ENCODE results near the gene TIMMDC1.

The TIMMDC1 gene, protein sequence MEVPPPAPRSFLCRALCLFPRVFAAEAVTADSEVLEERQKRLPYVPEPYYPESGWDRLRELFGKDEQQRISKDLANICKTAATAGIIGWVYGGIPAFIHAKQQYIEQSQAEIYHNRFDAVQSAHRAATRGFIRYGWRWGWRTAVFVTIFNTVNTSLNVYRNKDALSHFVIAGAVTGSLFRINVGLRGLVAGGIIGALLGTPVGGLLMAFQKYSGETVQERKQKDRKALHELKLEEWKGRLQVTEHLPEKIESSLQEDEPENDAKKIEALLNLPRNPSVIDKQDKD

DNA sequence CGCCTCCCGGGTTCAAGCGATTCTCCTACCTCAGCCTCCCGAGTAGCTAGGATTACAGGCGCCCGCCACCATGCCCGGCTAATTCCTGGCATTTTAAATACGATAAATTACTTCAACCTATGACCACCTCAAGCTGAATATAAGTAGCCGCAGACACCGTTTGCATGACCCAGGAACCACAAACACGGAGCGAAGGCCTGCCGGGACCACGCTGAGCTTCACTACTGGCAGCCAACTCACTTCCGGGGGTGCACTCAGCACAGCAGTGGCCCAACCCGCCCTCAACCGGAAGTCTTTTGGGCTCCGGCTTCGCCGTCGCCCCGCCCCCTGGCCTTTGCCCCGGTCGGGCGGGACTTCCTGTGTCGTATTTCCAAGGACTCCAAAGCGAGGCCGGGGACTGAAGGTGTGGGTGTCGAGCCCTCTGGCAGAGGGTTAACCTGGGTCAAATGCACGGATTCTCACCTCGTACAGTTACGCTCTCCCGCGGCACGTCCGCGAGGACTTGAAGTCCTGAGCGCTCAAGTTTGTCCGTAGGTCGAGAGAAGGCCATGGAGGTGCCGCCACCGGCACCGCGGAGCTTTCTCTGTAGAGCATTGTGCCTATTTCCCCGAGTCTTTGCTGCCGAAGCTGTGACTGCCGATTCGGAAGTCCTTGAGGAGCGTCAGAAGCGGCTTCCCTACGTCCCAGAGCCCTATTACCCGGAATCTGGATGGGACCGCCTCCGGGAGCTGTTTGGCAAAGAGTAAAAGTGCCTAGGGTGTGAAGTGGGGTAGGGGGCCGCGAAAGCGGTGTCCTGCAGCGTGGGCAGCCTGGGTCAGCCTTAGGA is at the start of gene TIMMDC1:
Gene TIMMDC1 (plus strand): TSS at position 362 of the 826 bp plus-strand sequence. CDS start 187 bp downstream, at position 549.
- DNase-seq (ENCODE audit: low read depth): peak; percentile 94

DNA sequence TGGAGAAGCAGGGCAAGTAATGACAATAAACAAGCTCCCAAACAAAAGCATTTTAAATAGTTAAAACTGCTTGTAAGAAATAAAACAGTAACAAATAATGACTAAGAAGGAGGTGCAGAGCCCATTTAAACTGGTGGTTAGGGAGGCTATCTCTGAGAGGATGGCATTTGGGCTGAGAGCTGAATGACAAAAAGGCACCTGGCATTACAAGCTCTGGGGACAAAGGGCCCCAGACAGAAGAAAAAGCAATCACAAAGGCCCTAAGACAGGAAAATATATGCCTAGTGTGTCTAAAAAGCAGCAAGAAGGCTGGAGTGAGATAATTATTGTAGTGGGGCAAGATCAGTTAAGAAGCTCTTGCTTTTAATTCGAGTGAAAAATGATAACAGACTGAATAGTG is 44.5 kb upstream of the TIMMDC1 start:
- DNase-seq (ENCODE audit: low read depth): no peak

DNA sequence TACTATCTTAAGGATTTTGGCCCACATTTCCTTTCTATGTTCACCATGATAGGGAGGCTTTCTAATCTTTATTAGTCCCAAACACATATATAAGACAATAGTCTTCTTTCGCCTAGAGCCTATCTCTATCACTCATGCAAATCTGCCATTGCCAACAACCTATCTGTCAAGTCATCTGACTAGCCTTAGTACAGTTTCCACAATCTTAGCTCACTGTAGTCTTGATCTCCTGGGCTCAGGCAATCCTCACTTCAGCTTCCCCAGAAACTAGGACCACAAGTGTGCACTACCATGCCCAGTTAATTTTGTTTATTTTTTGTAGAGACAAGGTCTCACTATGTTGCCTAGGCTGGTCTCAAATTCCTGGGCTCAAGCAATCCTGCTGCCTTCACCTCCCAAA is 41.9 kb upstream of the TIMMDC1 start:
- no peak for DNase-seq (ENCODE audit: low read depth)

DNA sequence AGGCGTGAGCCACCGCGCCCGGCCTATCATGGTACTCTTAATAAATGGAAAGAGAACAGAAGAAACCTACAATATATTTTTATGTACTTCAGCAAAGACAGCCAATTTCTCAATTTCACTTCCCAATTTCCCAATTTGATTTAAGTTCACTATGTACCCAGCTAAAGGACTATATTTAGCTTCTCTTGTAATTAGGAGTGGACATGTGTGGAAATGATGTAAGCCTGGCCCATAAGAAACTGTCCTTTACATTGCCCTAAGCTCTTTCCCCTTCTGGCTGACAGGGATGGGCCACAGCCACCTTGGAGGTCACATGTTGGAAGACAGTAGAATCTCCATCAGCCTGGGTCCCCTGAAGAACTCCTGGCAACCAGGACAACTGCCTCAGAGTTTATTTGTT is 41.1 kb upstream of the TIMMDC1 start:
- no peak for DNase-seq (ENCODE audit: low read depth)

DNA sequence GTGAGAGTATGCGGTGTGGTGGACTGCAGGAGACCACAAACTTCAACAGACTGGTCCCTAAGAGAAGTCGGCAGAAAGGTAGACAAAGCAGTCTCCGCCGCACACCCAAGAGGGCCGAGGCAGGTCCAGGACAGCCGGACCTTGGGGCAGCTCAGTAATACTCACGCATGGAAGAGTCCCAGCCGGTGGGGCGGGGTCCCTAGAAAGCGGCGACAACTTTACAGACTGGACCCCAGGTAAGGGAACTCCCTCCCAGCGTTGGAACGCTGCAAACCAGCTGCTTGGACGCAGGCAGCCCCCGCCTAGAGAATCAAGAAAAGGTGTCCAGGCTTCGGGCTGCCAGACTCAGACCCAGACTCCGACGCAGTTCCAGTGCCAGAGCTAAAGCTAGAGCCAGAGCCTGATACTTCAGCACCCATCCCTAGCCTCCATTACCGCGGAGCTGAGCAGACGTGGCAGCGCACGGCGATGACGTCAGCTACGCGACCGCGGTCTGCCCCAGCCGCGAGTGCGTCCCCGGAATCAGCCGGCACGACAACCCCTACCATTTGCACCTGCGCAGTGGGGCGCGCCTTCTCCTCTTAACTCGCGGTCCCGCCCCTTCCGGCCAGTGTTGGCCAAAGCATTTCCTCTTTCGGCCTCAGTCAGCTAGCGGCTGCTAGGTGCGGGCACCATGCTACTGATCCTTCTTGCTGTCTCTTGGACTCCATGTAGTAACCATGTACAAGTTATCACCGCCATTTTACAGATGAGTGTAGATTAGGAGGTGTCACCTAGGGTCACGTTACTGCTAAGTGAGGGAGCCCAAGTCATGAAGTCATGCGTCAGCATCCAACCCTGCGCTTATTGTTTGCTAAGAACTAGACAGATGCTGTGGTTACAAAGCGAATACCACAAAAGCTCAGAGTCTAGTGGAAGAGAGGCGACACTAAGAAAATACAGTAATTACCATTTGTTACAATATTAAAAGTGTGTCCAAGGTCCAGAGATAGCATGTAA is 34.9 kb upstream of the TIMMDC1 start, which contains the start of gene TMEM39A:
Gene TMEM39A (minus strand): TSS at position 445 of the 999 bp plus-strand sequence. CDS start 1,541 bp downstream, outside the sequence.
- peak; percentile 96 for DNase-seq (ENCODE audit: low read depth)

DNA sequence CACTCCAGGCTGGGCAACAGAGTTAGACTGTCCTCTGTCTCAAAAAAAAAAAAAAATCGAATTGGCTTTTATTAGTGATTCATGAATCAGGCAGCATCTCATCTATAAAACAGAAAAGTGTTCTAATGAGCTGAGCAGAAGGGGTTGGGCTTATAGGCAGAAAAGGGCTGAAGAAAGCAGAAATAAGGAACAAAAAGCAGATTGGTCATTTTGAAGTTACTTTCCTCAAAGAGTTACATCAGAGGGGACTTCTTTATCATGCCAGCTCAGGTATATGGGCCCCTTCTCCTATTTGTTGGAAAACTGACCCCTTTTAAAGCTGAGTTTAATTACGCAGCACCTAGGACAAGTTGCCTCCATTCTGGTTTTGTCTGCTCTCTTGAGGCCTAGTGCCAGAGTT is 30.3 kb upstream of the TIMMDC1 start:
- no peak for DNase-seq (ENCODE audit: low read depth)

DNA sequence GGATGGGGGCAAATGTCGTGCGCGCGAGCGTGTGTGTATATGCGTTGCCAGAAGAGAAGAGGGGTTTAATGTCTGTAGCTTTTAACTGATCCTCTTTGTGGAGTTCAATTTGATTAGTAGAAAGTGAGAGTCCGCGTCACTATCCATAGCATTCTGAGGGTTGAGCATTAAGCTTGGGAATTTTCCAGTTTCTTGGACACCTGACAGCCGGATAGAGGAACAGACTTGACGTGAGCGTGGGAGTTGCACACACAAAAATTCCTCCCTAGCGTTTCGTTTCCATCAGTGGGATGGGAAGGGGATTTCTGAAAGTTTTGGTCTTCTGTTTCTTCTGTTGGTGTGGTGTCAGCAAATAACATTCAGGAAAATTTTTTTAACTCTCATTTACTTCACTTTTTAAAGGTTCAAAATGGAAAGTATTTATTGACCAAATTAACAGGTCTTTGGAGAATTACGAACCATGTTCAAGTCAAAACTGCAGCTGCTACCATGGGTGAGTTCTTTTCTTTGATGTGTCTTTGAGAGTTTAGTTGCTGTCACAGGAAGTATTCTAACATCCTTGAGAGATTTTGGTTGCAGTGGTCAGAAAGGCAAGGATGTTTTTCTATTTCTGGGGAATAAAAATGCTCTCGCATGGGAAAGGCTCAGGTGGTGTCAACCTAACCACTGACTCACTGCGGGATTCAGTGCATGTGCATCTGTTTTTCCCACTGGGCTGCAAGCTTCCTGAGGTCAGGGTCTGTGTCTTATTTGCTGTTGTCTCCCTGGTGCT is 28.7 kb upstream of the TIMMDC1 start:
- DNase-seq (ENCODE audit: low read depth): no peak

DNA sequence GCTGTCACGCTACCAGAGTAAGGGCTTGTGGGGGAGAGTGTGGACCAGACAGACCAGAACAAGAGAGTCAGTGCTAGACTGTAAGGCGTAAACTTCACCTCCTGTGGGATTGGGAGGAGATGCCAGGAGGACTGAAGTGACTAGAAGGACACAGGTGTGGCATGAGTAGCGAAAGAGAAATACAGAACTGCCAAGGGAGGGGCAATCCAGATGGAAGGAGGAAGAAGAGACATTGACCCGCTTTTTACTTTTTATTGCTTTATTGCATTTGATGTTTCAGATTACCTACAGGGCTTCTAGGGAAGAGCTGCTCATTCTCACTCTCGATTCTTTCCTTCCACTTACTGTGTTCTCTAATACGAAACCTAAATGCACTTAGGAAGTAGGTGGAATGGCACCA is 27.5 kb upstream of the TIMMDC1 start:
- no peak for DNase-seq (ENCODE audit: low read depth)

DNA sequence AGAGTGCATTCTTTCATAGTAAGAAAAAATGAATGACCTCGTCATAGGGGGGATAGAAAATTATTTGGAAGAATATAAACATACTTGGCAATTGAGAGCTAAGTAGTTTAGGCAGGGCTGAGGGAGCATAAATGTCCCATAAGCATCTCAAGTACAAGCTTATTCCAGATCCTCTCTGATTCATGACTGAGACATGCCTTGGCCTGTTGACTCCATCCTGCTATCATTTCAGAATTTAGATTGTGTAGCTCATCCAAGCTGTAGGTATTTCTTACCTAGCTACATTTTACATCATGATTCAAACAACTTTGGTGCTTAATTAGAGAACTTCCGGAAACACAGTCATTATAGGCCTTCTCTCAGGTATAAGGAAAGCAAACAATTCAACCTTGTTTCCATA is 17.3 kb upstream of the TIMMDC1 start:
- DNase-seq (ENCODE audit: low read depth): no peak

DNA sequence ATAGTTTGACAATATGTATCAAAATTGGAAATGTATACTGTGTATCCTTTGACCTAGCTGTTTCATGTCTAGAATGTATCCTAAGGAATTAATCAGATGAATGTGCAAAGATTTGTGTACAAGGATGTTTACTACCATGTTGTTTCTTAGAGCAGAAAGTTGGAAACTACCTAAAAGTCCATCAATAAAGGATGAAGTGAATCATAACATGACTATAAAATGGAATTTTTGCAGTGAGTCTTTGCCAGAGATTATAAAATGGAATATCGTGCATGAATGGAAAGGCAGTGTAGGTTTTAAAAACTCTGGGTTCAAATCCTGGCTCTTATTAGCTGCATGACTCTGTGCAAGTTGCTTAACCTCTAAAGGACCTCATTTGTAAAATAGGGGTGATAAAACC is 15.2 kb upstream of the TIMMDC1 start:
- no peak for DNase-seq (ENCODE audit: low read depth)

DNA sequence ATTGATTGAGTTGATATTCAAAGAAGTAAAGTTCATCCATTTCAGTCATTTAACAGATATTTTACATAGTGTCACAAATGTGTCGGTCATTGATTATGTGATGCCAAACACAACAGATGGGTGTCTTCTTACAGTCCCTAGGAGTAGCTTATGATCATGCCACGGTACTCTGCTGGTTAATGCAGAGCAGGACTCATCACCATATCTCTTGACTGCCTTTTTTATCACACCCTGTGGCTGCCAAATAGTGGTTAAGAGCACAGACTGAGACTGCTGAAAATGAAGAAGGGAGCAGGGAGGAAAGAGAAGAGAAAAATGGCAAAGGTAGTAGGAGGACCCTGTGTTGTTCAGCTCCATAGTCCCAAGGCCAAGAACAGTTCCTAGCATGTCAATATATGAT is 12.8 kb upstream of the TIMMDC1 start:
- DNase-seq (ENCODE audit: low read depth): no peak

DNA sequence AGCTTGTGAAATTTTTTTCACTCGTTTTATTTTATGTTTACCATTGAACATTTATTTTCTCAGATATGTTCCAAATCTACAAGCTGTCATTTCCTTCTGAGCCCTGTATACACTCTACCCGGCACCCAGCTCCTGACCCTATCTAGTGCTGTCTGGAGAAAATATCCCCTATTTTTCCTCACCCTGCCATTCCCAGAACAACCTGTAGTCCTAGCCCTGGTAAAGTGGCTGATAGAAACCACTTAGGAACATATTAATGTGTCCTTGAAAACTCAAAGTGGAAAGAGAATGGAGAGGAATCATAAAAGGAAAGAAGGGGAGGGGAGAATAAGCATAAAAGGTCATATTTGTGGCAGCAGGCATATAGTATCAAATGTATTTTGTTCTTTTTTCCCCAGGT is 8.2 kb upstream of the TIMMDC1 start:
- no peak for DNase-seq (ENCODE audit: low read depth)

DNA sequence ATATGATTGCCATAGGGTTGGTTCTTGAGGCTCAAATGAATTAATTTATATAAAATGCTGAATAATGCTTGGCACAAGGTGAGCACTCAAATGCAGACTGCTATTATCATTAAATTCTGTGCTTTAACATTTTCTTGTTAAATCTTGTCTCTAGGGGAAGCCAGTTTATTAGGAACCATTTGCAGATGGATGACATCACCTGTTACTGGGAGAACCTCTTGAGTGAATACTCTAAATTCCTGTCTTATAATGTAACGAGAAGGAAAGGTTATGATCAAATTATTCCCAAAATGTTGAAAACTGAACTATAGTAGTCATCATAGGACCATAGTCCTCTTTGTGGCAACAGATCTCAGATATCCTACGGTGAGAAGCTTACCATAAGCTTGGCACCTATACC is 6.2 kb upstream of the TIMMDC1 start:
- DNase-seq (ENCODE audit: low read depth): no peak

DNA sequence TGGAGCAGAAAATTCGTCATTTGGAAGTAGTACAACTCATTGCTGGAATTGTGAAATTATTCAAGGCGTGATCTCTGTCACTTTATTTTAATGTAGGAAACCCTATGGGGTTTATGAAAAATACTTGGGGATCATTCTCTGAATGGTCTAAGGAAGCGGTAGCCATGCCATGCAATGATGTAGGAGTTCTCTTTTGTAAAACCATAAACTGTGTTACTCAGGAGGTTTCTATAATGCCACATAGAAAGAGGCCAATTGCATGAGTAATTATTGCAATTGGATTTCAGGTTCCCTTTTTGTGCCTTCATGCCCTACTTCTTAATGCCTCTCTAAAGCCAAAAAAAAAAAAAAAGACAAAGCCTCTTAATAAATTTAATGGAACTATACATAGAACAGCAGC is 5.5 kb upstream of the TIMMDC1 start:
- DNase-seq (ENCODE audit: low read depth): no peak

DNA sequence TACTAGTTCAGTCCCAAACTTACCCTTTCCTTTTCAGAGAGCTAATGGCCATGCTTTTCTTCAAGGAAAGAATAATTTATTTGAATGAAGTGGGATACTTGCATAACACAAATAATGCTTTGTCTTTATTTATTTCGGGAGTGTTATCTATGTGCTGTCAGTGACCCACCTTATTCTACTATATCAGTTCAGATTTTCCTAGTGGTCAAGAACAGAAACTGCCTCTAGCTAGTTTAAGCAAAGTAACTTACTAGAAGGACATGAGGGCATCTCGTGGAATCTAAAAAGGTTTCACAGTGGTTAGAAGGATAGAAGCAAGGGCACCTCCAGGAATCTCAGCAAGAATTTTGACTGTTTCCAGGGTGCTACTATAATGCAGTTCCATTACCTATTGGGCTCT is 3.8 kb upstream of the TIMMDC1 start:
- DNase-seq (ENCODE audit: low read depth): no peak

DNA sequence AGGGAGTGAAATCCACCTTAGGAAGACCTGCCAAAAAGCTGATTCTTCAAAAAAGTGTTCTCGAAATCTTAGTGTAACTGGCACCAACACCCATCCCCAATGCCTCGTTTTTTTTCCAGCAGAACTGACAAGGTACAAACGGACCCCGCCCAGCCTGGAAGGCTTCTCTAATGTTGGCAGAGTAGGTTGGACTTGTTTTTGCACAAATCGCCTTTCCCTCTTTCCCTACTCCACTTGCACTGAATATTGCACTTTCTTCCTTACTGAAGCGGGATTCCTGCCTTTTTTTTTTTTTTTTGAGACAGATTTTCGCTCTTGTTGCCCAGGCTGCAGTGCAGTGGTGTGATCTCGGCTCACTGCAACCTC is 544 bp upstream of the TIMMDC1 start:
- DNase-seq (ENCODE audit: low read depth): peak; percentile 10

DNA sequence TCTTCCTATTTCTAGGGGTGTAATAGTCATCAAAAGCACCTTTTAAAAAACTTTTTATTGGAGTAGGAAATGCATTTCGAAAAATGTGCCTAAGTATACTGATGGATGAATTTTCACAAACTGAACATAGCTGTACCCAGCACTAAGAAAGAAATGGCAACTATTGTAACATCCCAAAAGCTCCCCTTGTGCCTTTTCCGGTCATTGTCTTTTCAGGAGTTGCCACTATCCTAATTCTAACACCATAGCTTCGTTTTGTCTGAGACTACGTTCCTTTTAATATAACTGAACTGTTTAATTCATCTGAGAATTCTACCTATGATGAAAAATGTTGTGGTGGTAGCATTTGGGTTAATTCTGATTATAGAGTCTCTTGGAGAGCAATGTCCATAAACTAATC is 1.9 kb downstream of the TIMMDC1 start:
- DNase-seq (ENCODE audit: low read depth): no peak

DNA sequence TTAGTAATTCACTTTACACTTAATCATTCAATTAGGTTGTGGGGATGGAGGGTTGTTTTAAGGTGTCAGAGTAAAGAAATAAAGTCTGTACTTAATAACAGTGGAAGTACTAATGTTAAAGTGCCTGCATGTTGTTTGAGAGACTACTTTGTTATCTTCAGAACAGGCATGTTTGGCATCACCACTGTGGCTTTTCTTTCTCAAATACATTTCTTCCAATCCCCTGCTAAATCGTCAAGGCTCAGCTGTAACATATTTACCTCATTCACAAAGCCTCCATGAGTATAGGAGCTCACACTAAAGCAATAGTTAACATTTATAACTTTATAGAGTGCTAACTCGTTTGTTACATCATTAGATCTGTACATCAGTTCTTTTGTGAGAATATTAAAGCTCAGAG is 2.6 kb downstream of the TIMMDC1 start:
- DNase-seq (ENCODE audit: low read depth): no peak

DNA sequence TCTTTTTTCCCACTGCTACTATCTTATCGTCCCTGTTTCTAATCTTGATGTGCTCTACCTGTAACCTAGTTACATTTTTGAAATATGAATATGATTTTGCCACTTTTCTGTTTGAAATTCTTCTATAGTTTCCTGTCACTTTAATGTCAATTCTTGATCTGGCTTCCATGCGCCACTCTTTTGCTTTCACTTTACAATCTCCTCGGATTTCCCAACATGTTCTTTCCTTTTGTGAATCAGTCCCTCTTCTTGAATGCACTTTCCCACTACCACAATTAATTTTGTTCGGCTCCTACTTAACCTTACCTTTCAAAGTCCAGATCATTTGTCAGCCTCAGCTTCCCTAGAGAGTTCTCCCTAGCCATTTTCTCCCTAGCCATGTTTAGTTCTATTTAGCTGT is 8.3 kb downstream of the TIMMDC1 start:
- no peak for DNase-seq (ENCODE audit: low read depth)

DNA sequence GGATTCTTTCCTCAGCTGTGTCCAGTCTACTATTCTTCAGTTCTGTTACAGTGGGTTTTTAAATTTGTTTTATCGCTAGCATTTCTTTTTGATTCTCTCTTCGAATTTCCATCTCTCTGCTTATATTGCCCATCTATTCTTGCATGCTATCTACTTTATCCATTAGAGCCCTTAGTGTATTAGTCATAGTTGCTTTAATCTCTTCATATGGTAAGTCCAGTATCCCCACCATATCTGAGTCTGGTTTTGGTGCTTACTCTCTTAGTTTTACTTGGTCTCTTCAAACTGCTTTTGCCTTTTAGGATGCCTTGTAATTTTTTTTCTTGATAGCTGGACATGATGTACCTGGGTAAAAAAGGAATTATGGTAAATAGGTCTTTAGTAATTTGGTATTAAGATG is 9.1 kb downstream of the TIMMDC1 start:
- DNase-seq (ENCODE audit: low read depth): no peak

DNA sequence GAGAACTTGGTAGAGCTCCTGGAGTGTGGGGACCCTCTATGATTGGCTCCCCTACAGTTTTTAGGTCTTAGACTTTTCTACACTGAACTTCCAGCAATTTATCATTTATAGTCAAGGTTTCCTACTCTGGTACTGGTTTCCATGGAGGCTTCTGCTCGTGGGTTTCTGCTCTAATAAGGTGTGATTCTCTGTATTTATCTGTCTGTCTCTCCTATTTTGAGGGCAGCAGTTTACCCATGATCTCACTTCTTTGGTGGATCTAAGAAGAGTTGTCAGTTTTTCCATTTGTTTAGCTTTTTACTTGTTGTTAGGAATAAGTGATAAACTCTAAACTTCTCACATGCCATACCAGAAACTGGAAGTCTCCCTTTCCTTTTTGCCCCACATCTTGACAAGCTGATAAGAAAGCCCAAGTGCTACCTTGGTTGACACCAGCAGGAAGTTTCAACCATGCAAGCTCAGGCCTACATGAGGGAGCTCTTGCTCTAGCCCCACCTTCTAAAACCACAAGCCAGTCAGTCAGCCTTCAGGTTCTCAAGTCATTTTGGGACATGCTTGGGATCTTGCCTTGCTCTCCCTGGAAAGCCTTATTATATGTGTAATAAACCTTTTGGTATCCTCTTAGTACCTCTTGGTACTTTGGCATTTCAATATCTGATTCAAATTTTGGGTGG is 10.0 kb downstream of the TIMMDC1 start:
- no peak for DNase-seq (ENCODE audit: low read depth)

Measured in stromal cell of bone marrow (primary cell).